Measurements from ENCODE around the gene LIN28B.

LIN28B gene

GRCh38 chr6:105105094-105105493 is 148.2 kb downstream of the LIN28B start:
- TF ChIP-seq CTCF (IDR thresholded peaks at IDR 0.05): no peak

DNA sequence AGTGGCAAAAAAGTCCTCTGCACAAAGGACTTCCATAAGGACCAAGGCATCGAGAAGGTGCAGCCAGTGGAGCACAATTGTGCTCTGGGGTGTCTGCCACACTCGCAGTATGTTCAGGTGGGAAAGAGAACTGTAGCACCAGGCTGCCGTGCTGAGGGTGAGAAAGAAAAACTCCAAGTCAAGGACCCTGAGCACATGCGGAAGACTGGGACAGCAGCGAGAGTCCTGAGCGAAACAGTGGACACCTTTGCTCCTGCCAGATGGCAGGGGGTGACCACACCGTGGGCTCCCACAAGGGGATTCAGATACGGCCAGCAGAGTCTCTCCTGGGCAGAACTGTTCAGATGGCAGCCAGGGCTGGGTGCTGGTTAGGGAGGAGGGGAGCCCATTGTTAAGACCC is 149.4 kb downstream of the LIN28B start:
- no peak for TF ChIP-seq CTCF (IDR thresholded peaks at IDR 0.05)

GRCh38 chr6:105107207-105107606 is 150.3 kb downstream of the LIN28B start:
- no peak for TF ChIP-seq CTCF (IDR thresholded peaks at IDR 0.05)

DNA sequence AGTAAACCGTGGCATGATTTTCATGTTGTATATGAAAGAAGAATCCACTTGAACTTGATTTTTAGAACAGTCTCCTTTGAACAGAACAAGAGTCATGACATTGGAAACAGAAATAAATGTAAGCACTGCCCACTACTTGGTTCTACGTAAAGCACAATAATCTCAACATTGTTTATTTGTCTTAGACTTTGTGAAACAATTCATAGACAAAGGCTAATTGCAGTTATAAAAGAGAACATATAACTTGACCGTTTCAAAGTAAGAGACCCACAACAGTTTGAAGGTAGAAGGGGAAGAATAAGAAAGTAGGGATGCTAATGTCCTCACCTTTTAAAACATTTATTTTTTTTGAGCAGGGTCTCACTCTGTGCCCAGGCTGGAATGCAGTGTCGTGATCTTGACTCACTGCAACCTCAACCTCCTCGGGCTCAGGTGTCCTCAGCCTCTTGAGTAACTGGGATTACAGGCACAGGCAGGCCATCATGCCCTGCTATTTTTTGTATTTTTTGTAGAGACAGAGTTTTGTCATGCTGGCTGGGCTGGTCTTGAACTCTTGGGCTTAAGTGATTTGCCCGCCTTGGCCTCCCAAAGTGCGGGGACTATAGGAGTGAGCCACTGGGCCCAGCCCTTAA is 151.8 kb downstream of the LIN28B start:
- TF ChIP-seq CTCF (IDR thresholded peaks at IDR 0.05): no peak

DNA sequence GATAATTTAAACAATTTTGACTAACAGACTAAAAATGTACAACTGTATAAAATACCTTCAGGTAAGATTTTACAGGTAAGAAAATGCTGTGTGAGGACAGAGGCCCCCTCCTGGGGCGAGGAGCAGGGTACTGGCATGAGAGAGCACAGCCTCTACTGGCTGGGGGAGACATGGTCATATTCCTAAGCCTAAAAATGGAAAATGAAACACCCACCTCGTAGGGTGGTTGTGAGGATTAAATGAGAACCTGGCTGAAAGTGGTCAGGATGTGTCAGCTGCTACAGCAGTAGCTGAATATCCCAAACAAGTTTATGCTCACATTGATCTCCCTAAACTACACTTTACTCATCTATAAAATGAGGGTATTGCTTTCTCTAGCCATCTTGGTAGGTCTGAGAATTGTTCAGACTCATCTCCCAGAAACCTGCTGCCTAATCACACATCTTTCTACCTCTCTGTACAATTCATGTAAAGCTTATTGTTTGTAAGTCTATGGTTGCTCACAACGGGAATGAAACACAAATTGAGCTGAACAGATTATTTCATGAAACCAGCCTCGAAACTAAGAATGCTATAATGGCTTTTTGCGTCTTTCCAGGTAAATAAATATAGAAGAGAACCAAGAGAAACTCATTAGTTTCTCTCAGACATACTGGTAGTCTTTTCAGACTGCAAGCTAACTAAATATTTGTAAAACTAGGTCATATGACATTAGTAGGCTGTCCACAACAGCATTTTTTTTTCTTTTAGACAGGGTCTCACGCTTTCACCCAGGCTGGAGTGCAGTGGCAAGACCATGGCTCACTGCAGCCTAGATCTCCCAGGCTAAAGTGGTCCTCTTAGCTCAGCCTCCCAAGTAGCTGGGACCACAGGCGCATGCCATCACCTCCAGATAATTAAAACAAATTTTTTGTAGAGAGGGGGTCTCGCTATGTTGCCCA is 153.3 kb downstream of the LIN28B start:
- TF ChIP-seq CTCF (IDR thresholded peaks at IDR 0.05): no peak

GRCh38 chr6:105111105-105111504 is 154.2 kb downstream of the LIN28B start:
- no peak for TF ChIP-seq CTCF (IDR thresholded peaks at IDR 0.05)

GRCh38 chr6:105111871-105112270 is 155.0 kb downstream of the LIN28B start:
- TF ChIP-seq CTCF (IDR thresholded peaks at IDR 0.05): no peak
